HepG2 (cell line): ENCODE data around the gene ABHD2. TPM values are rescaled to one million over a fixed set of nuclear protein-coding genes. Genes with fewer than 3 reads are reported as not detected.

Experiments used
- ATM ChIP-seq: fragments of 450-650 bp; IDR thresholded peaks from 2 replicates; pipeline ENCODE4 v1.7.1; 2017; ENCODE audit warnings: mild to moderate bottlenecking, borderline replicate concordance
- ELF4 ChIP-seq: sonication (generic); formaldehyde crosslinking; IDR thresholded peaks from 2 replicates; pipeline ENCODE4 v1.5.0; 2020; ENCODE audit warnings: missing genetic modification reagents, mild to moderate bottlenecking, moderate library complexity, borderline replicate concordance
- GFI1 ChIP-seq: sonication (generic); formaldehyde crosslinking; IDR thresholded peaks from 2 replicates; pipeline ENCODE4 v1.5.0; 2020; ENCODE audit warnings: missing genetic modification reagents, mild to moderate bottlenecking, borderline replicate concordance
- HHEX ChIP-seq: IDR thresholded peaks from 2 replicates; pipeline ENCODE4 v1.6.1; 2016; ENCODE audit warnings: control low read depth
- HNRNPK ChIP-seq: fragments of 200-400 bp; formaldehyde crosslinking; IDR thresholded peaks from 2 replicates; pipeline ENCODE4 v1.6.1; 2018; ENCODE audit warnings: low read length, low read depth, moderate library complexity, mild to moderate bottlenecking; ENCODE audit not compliant: poor library complexity, severe bottlenecking
- MED13 ChIP-seq: sonication (generic); formaldehyde crosslinking; IDR thresholded peaks from 2 replicates; pipeline ENCODE4 v1.5.0; 2020; ENCODE audit warnings: missing genetic modification reagents
- MEF2D ChIP-seq: sonication (generic); formaldehyde crosslinking; IDR thresholded peaks from 2 replicates; pipeline ENCODE4 v1.5.1; 2020; ENCODE audit warnings: mild to moderate bottlenecking, missing genetic modification reagents
- MYC ChIP-seq: sonication (generic); formaldehyde crosslinking; IDR thresholded peaks from 2 replicates; pipeline ENCODE4 v1.9.0; 2021; ENCODE audit warnings: missing genetic modification reagents, borderline replicate concordance
- PHB2 ChIP-seq: fragments of 450-650 bp; IDR thresholded peaks from 2 replicates; pipeline ENCODE4 v1.6.1; 2018; ENCODE audit not compliant: partially characterized antibody
- PRMT3 ChIP-seq: sonication (generic); formaldehyde crosslinking; IDR thresholded peaks from 2 replicates; pipeline ENCODE4 v1.8.1; 2022; ENCODE audit warnings: low read depth, mild to moderate bottlenecking, moderate library complexity, missing genetic modification reagents, borderline replicate concordance
- SIX1 ChIP-seq: sonication (generic); formaldehyde crosslinking; IDR thresholded peaks from 2 replicates; pipeline ENCODE4 v1.4.0; 2020; ENCODE audit warnings: missing genetic modification reagents, borderline replicate concordance
- TFAP4 ChIP-seq: sonication (generic); IDR thresholded peaks from 2 replicates; pipeline ENCODE4 v1.6.1; 2016; ENCODE audit warnings: low read depth, borderline replicate concordance
- TFDP1 ChIP-seq: IDR thresholded peaks from 2 replicates; pipeline ENCODE4 v1.6.1; 2016; ENCODE audit warnings: missing compliant biosample characterization, missing genetic modification reagents, borderline replicate concordance
- TIGD3 ChIP-seq: sonication (generic); formaldehyde crosslinking; IDR thresholded peaks from 2 replicates; pipeline ENCODE4 v1.5.1; 2020; ENCODE audit warnings: mild to moderate bottlenecking, missing genetic modification reagents, borderline replicate concordance
- ZNF331 ChIP-seq: sonication (generic); formaldehyde crosslinking; IDR thresholded peaks from 2 replicates; pipeline ENCODE4 v1.4.0; 2020; ENCODE audit warnings: missing genetic modification reagents
- ZNF33B ChIP-seq: sonication (generic); formaldehyde crosslinking; IDR thresholded peaks from 2 replicates; pipeline ENCODE4 v1.5.1; 2020; ENCODE audit warnings: mild to moderate bottlenecking, missing genetic modification reagents
- ZNF407 ChIP-seq: sonication (generic); formaldehyde crosslinking; IDR thresholded peaks from one replicate; pipeline ENCODE4 v1.5.1; 2020; ENCODE audit warnings: mild to moderate bottlenecking, missing genetic modification reagents; ENCODE audit errors: not compliant biosample characterization
- ZNF549 ChIP-seq: sonication (generic); formaldehyde crosslinking; IDR thresholded peaks from 2 replicates; pipeline ENCODE4 v1.5.0; 2020; ENCODE audit warnings: missing genetic modification reagents
- ZNF572 ChIP-seq: sonication (generic); formaldehyde crosslinking; IDR thresholded peaks from 2 replicates; pipeline ENCODE4 v1.5.1; 2020; ENCODE audit warnings: mild to moderate bottlenecking, missing genetic modification reagents
- polyA plus RNA-seq, 8 experiments: library from polyadenylated mRNA; depleted of rRNA in 3 of 8; stranded (reverse) in 7 of 8; unstranded in 1 of 8; fragments of >200 nt; fragmentation: Illumina TruSeq in 4 of 8; extraction: Trizol in 4 of 8; gene quantifications; 2 replicates each; pipeline versions ENCODE4 v1.2.1 to v1.2.3, GENCODE V29; 2011 to 2016; ENCODE audit warnings: low read depth in 4 of 8, missing spikeins in 1 of 8, mixed read lengths in 1 of 8; ENCODE audit not compliant: insufficient read depth in 1 of 8
- total RNA-seq, 5 experiments: library from RNA; depleted of rRNA; stranded (reverse); fragments of >200 nt; fragmentation: Illumina TruSeq; extraction: Trizol; gene quantifications; 2 replicates each; pipeline ENCODE4 v1.2.3, GENCODE V29; 2016; ENCODE audit warnings: low read depth in 1 of 5

Gene ABHD2
- total and polyA plus RNA-seq, 2 of the 13 experiments (the other 11 are each of a cell fraction or from before 2014, with no cell fraction given): 14.8 to 22.4 TPM

- peak; percentile 99 for TF ChIP-seq TFAP4
- peak; percentile 59; the same call in 1 of the 2 replicates for TF ChIP-seq HHEX (CRISPR knock-in tag)
- no peak for TF ChIP-seq MYC (CRISPR knock-in tag)
- TF ChIP-seq ZNF33B: no peak
- no peak for TF ChIP-seq ZNF407 (CRISPR knock-in tag)
- no peak for TF ChIP-seq ZNF572 (CRISPR knock-in tag)
- TF ChIP-seq TFDP1 (CRISPR knock-in tag): no peak
- TF ChIP-seq ATM: no peak
- TF ChIP-seq MED13 (CRISPR knock-in tag): no peak
- no peak for TF ChIP-seq ZNF549 (CRISPR knock-in tag)
- 0 out of 2 replicates have a peak, but pooled peaks have one; percentile 45 for TF ChIP-seq GFI1 (CRISPR knock-in tag)
- no peak for TF ChIP-seq HNRNPK
- no peak for TF ChIP-seq PHB2
- no peak for TF ChIP-seq ELF4
- TF ChIP-seq TIGD3 (CRISPR knock-in tag): no peak
- no peak for TF ChIP-seq PRMT3 (CRISPR knock-in tag)
- no peak; the same call in 1 of the 2 replicates for TF ChIP-seq ZNF331 (CRISPR knock-in tag)
- TF ChIP-seq SIX1 (CRISPR knock-in tag): 0 out of 2 replicates have a peak, but pooled peaks have one; percentile 5
- no peak for TF ChIP-seq MEF2D (CRISPR knock-in tag)
Measured at GRCh38 chr15:89121414-89121813, 33.2 kb downstream of the ABHD2 start (continued).
